Endothelial cell of umbilical vein (primary cell): ENCODE data around the gene GRIK3.

Experiments
- CTCF ChIP-seq, 2 donors: IDR thresholded peaks; 1 replicate in 1 of 2; 2 replicates in 1 of 2; pipeline ENCODE4 v1.5.1; 2011; ENCODE audit warnings: low read length in 2 of 2, mild to moderate bottlenecking in 2 of 2, moderate library complexity in 2 of 2, control low read depth in 1 of 2, inconsistent platforms in 1 of 2, low read depth in 1 of 2; ENCODE audit not compliant: insufficient read depth in 1 of 2; ENCODE audit errors: extremely low read depth in 1 of 2
- EZH2 ChIP-seq: IDR thresholded peaks from 2 replicates; pipeline ENCODE4 v1.6.1; 2012; ENCODE audit warnings: borderline replicate concordance, low read depth, mild to moderate bottlenecking, moderate library complexity, low read length, inconsistent platforms; ENCODE audit not compliant: severe bottlenecking
- JUN ChIP-seq: IDR thresholded peaks from 2 replicates; pipeline ENCODE4 v1.6.1; 2011; ENCODE audit warnings: borderline replicate concordance, low read depth; ENCODE audit not compliant: insufficient read length, insufficient read depth
- POLR2A ChIP-seq: IDR thresholded peaks from 2 replicates; pipeline ENCODE4 v1.6.1; 2012; ENCODE audit warnings: low read depth, mild to moderate bottlenecking, control low read depth, low read length
- POLR2AphosphoS5 ChIP-seq: IDR thresholded peaks from 2 replicates; pipeline ENCODE4 v1.6.1; 2012; ENCODE audit warnings: low read depth, mild to moderate bottlenecking, control low read depth, low read length, moderate library complexity; ENCODE audit not compliant: insufficient read depth

- TF ChIP-seq POLR2A = no peak
- TF ChIP-seq CTCF (IDR thresholded peaks at IDR 0.05; ENCODE audit: extremely low read depth in 1 of 2, insufficient read depth in 1 of 2, low read depth in 1 of 2, low read length in 2 of 2) = no peak
- TF ChIP-seq EZH2 = no peak
- no peak for TF ChIP-seq POLR2AphosphoS5
- TF ChIP-seq JUN = no peak
Observed at GRCh38 chr1:36782085-36782484, 252.2 kb downstream of the GRIK3 start.
